HCT116 (cell line): ENCODE measurements around the gene BSG. TPM values are rescaled to one million over a fixed set of nuclear protein-coding genes. Genes with fewer than 3 reads are reported as not detected.

Experiments used
- ATAC-seq: fragments of 200-7000 bp; cut with Tn5 transposase; 2 replicates; pipeline ENCODE4 v1.9.1; 2020; ENCODE audit warnings: mild to moderate bottlenecking, moderate library complexity
- BruUV-seq: library from RNA; stranded (reverse); fragments of 400-500 nt; replicated peaks from 2 replicates; lab custom pipeline; 2021; lab: Mats Ljungman, UMichigan
- CTCF ChIA-PET: fragments of 300-600 bp; sonication (Branson Sonifier 250); formaldehyde crosslinking; loops from one replicate; lab custom pipeline; 2021; ENCODE audit warnings: antibody characterized with exemption; lab: Charles Lee
- POLR2A ChIA-PET: fragments of 300-600, 350-600 bp; sonication (Branson Sonifier 250); formaldehyde crosslinking; loops from one replicate; lab custom pipeline; 2021; ENCODE audit warnings: antibody characterized with exemption; lab: Charles Lee
- RAD21 ChIA-PET, 2 experiments: fragments of 300-600 bp; sonication (Branson Sonifier 250); formaldehyde crosslinking; loops; one replicate each; lab custom pipeline; 2023; ENCODE audit warnings: low total read pairs in 2 of 2; ENCODE audit not compliant: uncharacterized antibody in 2 of 2, unreplicated experiment in 2 of 2, low non-redundant PET in 1 of 2; lab: Charles Lee
- DNase-seq: peaks from one replicate; pipeline ENCODE4 v3.0.0-alpha.2; 2010; ENCODE audit warnings: low read depth, low spot score
- H2AFZ ChIP-seq: fragments of 200-600 bp; shearing (Covaris generic), sonication (generic); 2 replicates; pipeline ENCODE4 v1.6.1; 2017; ENCODE audit warnings: low read depth, mixed run types, mixed read lengths, antibody characterized with exemption, low read length; ENCODE audit not compliant: poor library complexity, severe bottlenecking
- H3K27ac ChIP-seq: 2 replicates; pipeline ENCODE4 v1.5.1; 2012; ENCODE audit warnings: low read depth, low read length
- H3K27me3 ChIP-seq: fragments of 200-600 bp; sonication (generic); 2 replicates; pipeline ENCODE4 v1.6.1; 2016; ENCODE audit warnings: mixed run types, low read length, mixed read lengths; ENCODE audit not compliant: insufficient read depth
- H3K36me3 ChIP-seq, 2 experiments: fragments of 200-500 bp in 1 of 2; fragments of 200-600 bp in 1 of 2; sonication (Bioruptor generic) in 1 of 2; sonication (generic) in 1 of 2; 2 replicates each; pipeline versions ENCODE4 v1.5.1 to v1.6.1; 2014 to 2016; ENCODE audit warnings: low read length in 2 of 2, inconsistent platforms in 1 of 2, mixed read lengths in 1 of 2, mixed run types in 1 of 2; ENCODE audit not compliant: insufficient read depth in 2 of 2, control insufficient read depth in 1 of 2
- H3K4me1 ChIP-seq, 2 experiments: fragments of 200-600 bp in 1 of 2; sonication (generic) in 1 of 2; 2 replicates each; pipeline versions ENCODE4 v1.5.1 to v1.6.1; 2012 to 2017; ENCODE audit warnings: low read length in 2 of 2, inconsistent platforms in 1 of 2, mild to moderate bottlenecking in 1 of 2, mixed read lengths in 1 of 2, mixed run types in 1 of 2, moderate library complexity in 1 of 2; ENCODE audit not compliant: insufficient read depth in 2 of 2, control insufficient read depth in 1 of 2
- H3K4me2 ChIP-seq: fragments of 200-600 bp; sonication (generic); 2 replicates; pipeline ENCODE4 v1.6.1; 2017; ENCODE audit warnings: mixed run types, low read length, mixed read lengths
- H3K4me3 ChIP-seq, 2 experiments: fragments of 200-600 bp in 1 of 2; sonication (generic) in 1 of 2; replicated peaks in 1 of 2; 2 replicates each; pipeline ENCODE4 v1.5.1; 2011 to 2016; ENCODE audit warnings: low read length in 2 of 2, control low read depth in 1 of 2, low read depth in 1 of 2, mild to moderate bottlenecking in 1 of 2, mixed read lengths in 1 of 2, mixed run types in 1 of 2
- H3K79me2 ChIP-seq: fragments of 200-600 bp; sonication (generic); 2 replicates; pipeline ENCODE4 v1.6.1; 2017; ENCODE audit warnings: mild to moderate bottlenecking, mixed run types, low read length, moderate library complexity, mixed read lengths; ENCODE audit not compliant: insufficient read depth
- H3K9ac ChIP-seq: fragments of 200-600 bp; sonication (generic); 2 replicates; pipeline ENCODE4 v1.6.1; 2016; ENCODE audit warnings: low read length, mixed read lengths
- H3K9me2 ChIP-seq: fragments of 200-600 bp; sonication (generic), shearing (Covaris generic); 2 replicates; pipeline ENCODE4 v1.6.1; 2017; ENCODE audit warnings: mixed run types, mild to moderate bottlenecking, moderate library complexity; ENCODE audit not compliant: insufficient read depth
- H3K9me3 ChIP-seq, 2 experiments: fragments of 200-500 bp in 1 of 2; fragments of 200-600 bp in 1 of 2; sonication (Bioruptor generic) in 1 of 2; sonication (generic) in 1 of 2; 2 replicates each; pipeline ENCODE4 v1.6.1; 2014 to 2017; ENCODE audit warnings: low read length in 2 of 2, mixed read lengths in 2 of 2, inconsistent platforms in 1 of 2, low read depth in 1 of 2, mild to moderate bottlenecking in 1 of 2, mixed run types in 1 of 2, moderate library complexity in 1 of 2; ENCODE audit not compliant: control insufficient read depth in 1 of 2, insufficient read depth in 1 of 2
- H4K20me1 ChIP-seq: fragments of 200-600 bp; sonication (generic), shearing (Covaris generic); 2 replicates; pipeline ENCODE4 v1.6.1; 2017; ENCODE audit warnings: mixed run types, mild to moderate bottlenecking, moderate library complexity; ENCODE audit not compliant: insufficient read depth
- ATF3 ChIP-seq: IDR thresholded peaks from 2 replicates; pipeline ENCODE4 v1.6.1; 2012
- CEBPB ChIP-seq: IDR thresholded peaks from 2 replicates; pipeline ENCODE4 v1.6.1; 2012; ENCODE audit warnings: low read depth
- ELF1 ChIP-seq: IDR thresholded peaks from 2 replicates; pipeline ENCODE4 v1.6.1; 2012; ENCODE audit warnings: low read depth, borderline replicate concordance
- JUND ChIP-seq: IDR thresholded peaks from 2 replicates; pipeline ENCODE4 v1.6.1; 2012
- RAD21 ChIP-seq: IDR thresholded peaks from 2 replicates; pipeline ENCODE4 v1.6.1; 2012; ENCODE audit warnings: low read depth, mild to moderate bottlenecking
- SRF ChIP-seq: IDR thresholded peaks from 2 replicates; pipeline ENCODE4 v1.6.1; 2012; ENCODE audit warnings: low read depth
- YY1 ChIP-seq: IDR thresholded peaks from 2 replicates; pipeline ENCODE4 v1.6.1; 2011; ENCODE audit warnings: low read length, low read depth, moderate library complexity, mild to moderate bottlenecking; ENCODE audit not compliant: insufficient replicate concordance; ENCODE audit errors: extremely low read depth
- intact Hi-C: fragments of 100-400 bp; cut with micrococcal nuclease; formaldehyde crosslinking; loops from 2 replicates; pipeline ENCODE4 v1.10.0; 2022
- total RNA-seq: library from RNA; stranded (reverse); gene quantifications from one replicate; pipeline ENCODE4 v1.2.1, GENCODE V29; 2021; ENCODE audit not compliant: unreplicated experiment
- TF ChIP-seq, protein P1 (sequence below): IDR thresholded peaks from 2 replicates; pipeline ENCODE4 v1.6.1; 2012; ENCODE audit warnings: low read depth
- TF ChIP-seq, protein P2 (sequence below): IDR thresholded peaks from 2 replicates; pipeline ENCODE4 v1.6.1; 2011; ENCODE audit warnings: mild to moderate bottlenecking, low read length, moderate library complexity; ENCODE audit not compliant: insufficient replicate concordance; ENCODE audit errors: extremely low read depth

Gene BSG
- total RNA-seq, 1 experiment from 2014 or later = 603 TPM

- no peak for TF ChIP-seq YY1
- TF ChIP-seq, protein P1, sequence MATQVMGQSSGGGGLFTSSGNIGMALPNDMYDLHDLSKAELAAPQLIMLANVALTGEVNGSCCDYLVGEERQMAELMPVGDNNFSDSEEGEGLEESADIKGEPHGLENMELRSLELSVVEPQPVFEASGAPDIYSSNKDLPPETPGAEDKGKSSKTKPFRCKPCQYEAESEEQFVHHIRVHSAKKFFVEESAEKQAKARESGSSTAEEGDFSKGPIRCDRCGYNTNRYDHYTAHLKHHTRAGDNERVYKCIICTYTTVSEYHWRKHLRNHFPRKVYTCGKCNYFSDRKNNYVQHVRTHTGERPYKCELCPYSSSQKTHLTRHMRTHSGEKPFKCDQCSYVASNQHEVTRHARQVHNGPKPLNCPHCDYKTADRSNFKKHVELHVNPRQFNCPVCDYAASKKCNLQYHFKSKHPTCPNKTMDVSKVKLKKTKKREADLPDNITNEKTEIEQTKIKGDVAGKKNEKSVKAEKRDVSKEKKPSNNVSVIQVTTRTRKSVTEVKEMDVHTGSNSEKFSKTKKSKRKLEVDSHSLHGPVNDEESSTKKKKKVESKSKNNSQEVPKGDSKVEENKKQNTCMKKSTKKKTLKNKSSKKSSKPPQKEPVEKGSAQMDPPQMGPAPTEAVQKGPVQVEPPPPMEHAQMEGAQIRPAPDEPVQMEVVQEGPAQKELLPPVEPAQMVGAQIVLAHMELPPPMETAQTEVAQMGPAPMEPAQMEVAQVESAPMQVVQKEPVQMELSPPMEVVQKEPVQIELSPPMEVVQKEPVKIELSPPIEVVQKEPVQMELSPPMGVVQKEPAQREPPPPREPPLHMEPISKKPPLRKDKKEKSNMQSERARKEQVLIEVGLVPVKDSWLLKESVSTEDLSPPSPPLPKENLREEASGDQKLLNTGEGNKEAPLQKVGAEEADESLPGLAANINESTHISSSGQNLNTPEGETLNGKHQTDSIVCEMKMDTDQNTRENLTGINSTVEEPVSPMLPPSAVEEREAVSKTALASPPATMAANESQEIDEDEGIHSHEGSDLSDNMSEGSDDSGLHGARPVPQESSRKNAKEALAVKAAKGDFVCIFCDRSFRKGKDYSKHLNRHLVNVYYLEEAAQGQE = no peak
- no peak for TF ChIP-seq CEBPB
- TF ChIP-seq, protein P2, sequence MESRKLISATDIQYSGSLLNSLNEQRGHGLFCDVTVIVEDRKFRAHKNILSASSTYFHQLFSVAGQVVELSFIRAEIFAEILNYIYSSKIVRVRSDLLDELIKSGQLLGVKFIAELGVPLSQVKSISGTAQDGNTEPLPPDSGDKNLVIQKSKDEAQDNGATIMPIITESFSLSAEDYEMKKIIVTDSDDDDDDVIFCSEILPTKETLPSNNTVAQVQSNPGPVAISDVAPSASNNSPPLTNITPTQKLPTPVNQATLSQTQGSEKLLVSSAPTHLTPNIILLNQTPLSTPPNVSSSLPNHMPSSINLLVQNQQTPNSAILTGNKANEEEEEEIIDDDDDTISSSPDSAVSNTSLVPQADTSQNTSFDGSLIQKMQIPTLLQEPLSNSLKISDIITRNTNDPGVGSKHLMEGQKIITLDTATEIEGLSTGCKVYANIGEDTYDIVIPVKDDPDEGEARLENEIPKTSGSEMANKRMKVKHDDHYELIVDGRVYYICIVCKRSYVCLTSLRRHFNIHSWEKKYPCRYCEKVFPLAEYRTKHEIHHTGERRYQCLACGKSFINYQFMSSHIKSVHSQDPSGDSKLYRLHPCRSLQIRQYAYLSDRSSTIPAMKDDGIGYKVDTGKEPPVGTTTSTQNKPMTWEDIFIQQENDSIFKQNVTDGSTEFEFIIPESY = no peak
- TF ChIP-seq JUND = no peak
- no peak for TF ChIP-seq ATF3
- TF ChIP-seq SRF = no peak
- no peak for TF ChIP-seq ELF1
- TF ChIP-seq RAD21 = no peak
- TF ChIP-seq, all 23 proteins: peak for 0
- Histone ChIP-seq H3K79me2 (no peaks in the 10 kb centered on the region), H4K20me1 (no peaks in the 10 kb centered on the region), H3K4me1 (peaks cover 17 to 18% of the 10 kb centered on the region in 2 experiments), H3K9me2 (no peaks in the 10 kb centered on the region), H3K9me3 (no peaks in the 10 kb centered on the region), H3K4me3 (no peak overlapping the region), H3K36me3 (no peaks in the 10 kb centered on the region), H3K9ac (no peak overlapping the region), H2AFZ (no peak overlapping the region), H3K27me3 (no peaks in the 10 kb centered on the region), H3K27ac (no peak overlapping the region), H3K4me2 (no peak overlapping the region)
- ChIA-PET RAD21 (no interaction called here), POLR2A (no interaction called here), CTCF (interaction anchor here (2.8 kb wide), 1 partner anchor 44 kb away, joined by 12 read pairs; no protein-coding TSS in a partner anchor)
- DNase-seq = no peak
- ATAC-seq = no peak
- BruUV-seq = no TSS peak
- intact Hi-C loops = no loop called here
Observed at GRCh38 chr19:554817-555216, 17.6 kb upstream of the BSG start.
